A549 (cell line): ENCODE results near the gene ICE2. TPM values are rescaled to one million over a fixed set of nuclear protein-coding genes. Genes with fewer than 3 reads are reported as not detected.
A peak's percentile ranks its signal among the peaks of the same experiment; 100 is the strongest.

Source experiments
- ATAC-seq, 2 experiments: fragments of 200-7000 bp in 1 of 2; fragments of >200 bp in 1 of 2; cut with Nextera tagmentation in 1 of 2; cut with Tn5 transposase in 1 of 2; 3 replicates each; pipeline versions ENCODE4 v1.8.0 to v1.9.1; 2018 to 2020; ENCODE audit warnings: mild to moderate bottlenecking in 1 of 2, moderate library complexity in 1 of 2
- CTCF ChIA-PET: fragments of 300-600 bp; sonication (Branson Sonifier 250); formaldehyde crosslinking; extraction: SDS; loops from one replicate; lab custom pipeline; 2021; ENCODE audit warnings: antibody characterized with exemption, inconsistent platforms; lab: Yijun Ruan, JAX
- POLR2A ChIA-PET: fragments of 350-600 bp; formaldehyde crosslinking; extraction: SDS; loops from one replicate; lab custom pipeline; 2021; ENCODE audit warnings: antibody characterized with exemption, inconsistent platforms; lab: Yijun Ruan, JAX
- DNase-seq, 2 experiments: peaks; one replicate each; pipeline versions ENCODE4 v3.0.0 to v3.0.0-alpha.2; 2011 to 2016; ENCODE audit warnings: low read depth in 1 of 2, low spot score in 1 of 2
- FAIRE-seq: peaks from 2 replicates; lab custom pipeline; 2011; peaks lifted over from hg19 to GRCh38; lab: Jason Lieb, UNC
- H3K27ac ChIP-seq, 2 experiments: fragments of >200 bp; sonication (Bioruptor Twin); formaldehyde crosslinking; 3 replicates each; pipeline ENCODE4 v1.5.1; 2016 to 2017
- H3K4me1 ChIP-seq: fragments of >200 bp; sonication (Bioruptor Twin); formaldehyde crosslinking; 3 replicates; pipeline ENCODE4 v1.6.1; 2016
- H3K4me2 ChIP-seq: fragments of >200 bp; sonication (Bioruptor Twin); formaldehyde crosslinking; 3 replicates; pipeline ENCODE4 v1.6.1; 2016
- H3K4me3 ChIP-seq: fragments of >200 bp; sonication (Bioruptor Twin); formaldehyde crosslinking; 3 replicates; pipeline ENCODE4 v1.5.1; 2016
- H3K9me3 ChIP-seq: fragments of >200 bp; sonication (Bioruptor Twin); formaldehyde crosslinking; 3 replicates; pipeline ENCODE4 v1.6.1; 2016
- BCL3 ChIP-seq: fragments of >200 bp; sonication (Bioruptor Twin); formaldehyde crosslinking; IDR thresholded peaks from 3 replicates; pipeline ENCODE4 v1.6.1; 2016
- CBX8 ChIP-seq: fragments of 200-600 bp; sonication (generic); IDR thresholded peaks from 2 replicates; pipeline ENCODE4 v1.6.1; 2016
- CEBPB ChIP-seq, 2 experiments: fragments of >200 bp in 1 of 2; sonication (Bioruptor Twin) in 1 of 2; formaldehyde crosslinking in 1 of 2; IDR thresholded peaks; 2 replicates each; pipeline ENCODE4 v1.6.1; 2012 to 2016
- CHD2 ChIP-seq: fragments of 150-350 bp; IDR thresholded peaks from 2 replicates; pipeline ENCODE4 v1.6.1; 2014; ENCODE audit warnings: low read length; ENCODE audit not compliant: partially characterized antibody
- CTCF ChIP-seq: fragments of >200 bp; sonication (Bioruptor Twin); formaldehyde crosslinking; IDR thresholded peaks from 3 replicates; pipeline ENCODE4 v1.5.1; 2016
- ELK1 ChIP-seq: fragments of 150-350 bp; IDR thresholded peaks from 2 replicates; pipeline ENCODE4 v1.6.1; 2014; ENCODE audit warnings: low read depth, mild to moderate bottlenecking, low read length
- FOXS1 ChIP-seq: fragments of 250-450 bp; sonication (Bioruptor Pico); IDR thresholded peaks from 2 replicates; pipeline ENCODE4 v1.5.0; 2020; ENCODE audit warnings: mild to moderate bottlenecking, moderate library complexity
- GATA3 ChIP-seq: IDR thresholded peaks from 2 replicates; pipeline ENCODE4 v1.6.1; 2012; ENCODE audit warnings: borderline replicate concordance
- HDAC2 ChIP-seq: fragments of 200-600 bp; sonication (generic); IDR thresholded peaks from 2 replicates; pipeline ENCODE4 v1.6.1; 2016
- HEYL ChIP-seq: fragments of 250-450 bp; sonication (Bioruptor Pico); IDR thresholded peaks from 2 replicates; pipeline ENCODE4 v1.8.0; 2021; ENCODE audit warnings: mild to moderate bottlenecking, moderate library complexity
- HOXA7 ChIP-seq: fragments of 250-450 bp; sonication (Bioruptor Pico); IDR thresholded peaks from 2 replicates; pipeline ENCODE4 v1.5.0; 2020; ENCODE audit warnings: mild to moderate bottlenecking, moderate library complexity
- JUN ChIP-seq, 2 experiments: fragments of >200 bp; sonication (Bioruptor Twin); formaldehyde crosslinking; IDR thresholded peaks; 2 replicates in 1 of 2; 3 replicates in 1 of 2; pipeline ENCODE4 v1.6.1; 2016 to 2017
- KDM5A ChIP-seq: fragments of 200-600 bp; sonication (generic); IDR thresholded peaks from 2 replicates; pipeline ENCODE4 v1.6.1; 2016; ENCODE audit warnings: antibody characterized with exemption, mild to moderate bottlenecking
- MAFK ChIP-seq: fragments of 450-650 bp; IDR thresholded peaks from 2 replicates; pipeline ENCODE4 v1.6.1; 2014; ENCODE audit not compliant: partially characterized antibody
- MAZ ChIP-seq: fragments of 150-350 bp; IDR thresholded peaks from 2 replicates; pipeline ENCODE4 v1.6.1; 2014; ENCODE audit warnings: antibody characterized with exemption, low read depth, low read length, borderline replicate concordance
- MYC ChIP-seq: IDR thresholded peaks from 2 replicates; pipeline ENCODE4 v1.6.1; 2012; ENCODE audit warnings: mild to moderate bottlenecking, inconsistent platforms, low read length, improper control_type of control experiment, borderline replicate concordance
- NFE2L2 ChIP-seq: fragments of 150-350 bp; conservative IDR thresholded peaks from 2 replicates; pipeline ENCODE4 v1.6.1; 2014; ENCODE audit warnings: low read length
- NPAS2 ChIP-seq: fragments of 250-450 bp; sonication (Bioruptor Pico); IDR thresholded peaks from 2 replicates; pipeline ENCODE4 v1.8.0; 2022; ENCODE audit warnings: mild to moderate bottlenecking, moderate library complexity, borderline replicate concordance
- RAD21 ChIP-seq, 2 experiments: fragments of >200 bp in 1 of 2; sonication (Bioruptor Twin) in 1 of 2; formaldehyde crosslinking in 1 of 2; IDR thresholded peaks in 1 of 2; conservative IDR thresholded peaks in 1 of 2; 2 replicates in 1 of 2; 3 replicates in 1 of 2; pipeline ENCODE4 v1.6.1; 2012 to 2018; ENCODE audit warnings: inconsistent platforms in 1 of 2
- RARB ChIP-seq: fragments of 250-450 bp; sonication (Bioruptor Pico); IDR thresholded peaks from 2 replicates; pipeline ENCODE4 v1.8.0; 2021; ENCODE audit warnings: mild to moderate bottlenecking, moderate library complexity
- SMC3 ChIP-seq: fragments of >200 bp; sonication (Bioruptor Twin); formaldehyde crosslinking; IDR thresholded peaks from 3 replicates; pipeline ENCODE4 v1.6.1; 2018; ENCODE audit warnings: inconsistent platforms
- TFCP2L1 ChIP-seq: fragments of 250-450 bp; sonication (Bioruptor Pico); IDR thresholded peaks from 2 replicates; pipeline ENCODE4 v1.5.0; 2021; ENCODE audit warnings: mild to moderate bottlenecking
- USF2 ChIP-seq: fragments of 450-650 bp; IDR thresholded peaks from 2 replicates; pipeline ENCODE4 v1.6.1; 2014; ENCODE audit warnings: antibody characterized with exemption
- ZNF302 ChIP-seq: fragments of 250-450 bp; sonication (Bioruptor Pico); IDR thresholded peaks from 2 replicates; pipeline ENCODE4 v1.9.0; 2021; ENCODE audit warnings: inconsistent platforms, mild to moderate bottlenecking, moderate library complexity
- WGBS: methylation state at CpG from one replicate; pipeline ENCODE4 v1.1.6; 2017; ENCODE audit errors: missing lambda C conversion rate; 5-methylcytosine and 5-hydroxymethylcytosine counted together
- polyA plus RNA-seq, 4 experiments: library from polyadenylated mRNA; depleted of rRNA in 3 of 4; stranded (reverse); fragments of >200 nt; fragmentation: RNase III in 1 of 4; extraction: RNeasy Plus Mini Kit Qiagen cat#74134 plus additional on column Dnase treatment in 1 of 4; gene quantifications; 2 replicates in 3 of 4; 3 replicates in 1 of 4; pipeline ENCODE4 v1.2.3, GENCODE V29; 2011 to 2017

ICE2 gene
- polyA plus RNA-seq, 2 of the 4 experiments (the other 2 are of a cell fraction): 43.1 to 87.6 TPM

GRCh38 chr15:60379525-60380274, 99.2 kb downstream of the ICE2 start (continued):
- TF ChIP-seq TFCP2L1 (peak; percentile 78; the same call in 1 of the 2 replicates), USF2 (no peak), HEYL (CRISPR knock-in tag) (peak; percentile 14; the same call in 1 of the 2 replicates), ELK1 (no peak), CEBPB (IDR thresholded peaks at IDR 0.05) (peak; percentile 99 to 100), MAFK (peak; percentile 54), NFE2L2 (no peak), HOXA7 (CRISPR knock-in tag) (peak; percentile 94; the same call in 1 of the 2 replicates), NPAS2 (CRISPR knock-in tag) (no peak), GATA3 (peak; percentile 92), CBX8 (no peak), JUN (IDR thresholded peaks at IDR 0.05) (peak; percentile 97 to 98), RAD21 (conservative IDR thresholded peaks at IDR 0.05 in 1 of 2, IDR thresholded peaks at IDR 0.05 in 1 of 2) (no peak; a peak in 4 of 5 replicates), MYC (peak; percentile 57; the same call in 1 of the 2 replicates), SMC3 (peak; percentile 47; the same call in 2 of the 3 replicates)

GRCh38 chr15:60379185-60379524, 99.8 kb downstream of the ICE2 start:
- POLR2A ChIA-PET: interaction anchor here (0.9 to 1.7 kb wide), 8 partner anchors 8 to 63 kb away, joined by 3 to 12 read pairs (median 5); partner anchors contain the start of gene ANXA2
- TF ChIP-seq HDAC2 (no peak), KDM5A (no peak), FOXS1 (CRISPR knock-in tag) (0 out of 2 replicates have a peak, but pooled peaks have one; percentile 3), CTCF (no peak), SMC3 (no peak), MAZ (no peak), CHD2 (no peak), NPAS2 (CRISPR knock-in tag) (no peak), RARB (no peak), BCL3 (no peak), ZNF302 (CRISPR knock-in tag) (0 out of 2 replicates have a peak, but pooled peaks have one; percentile 4), TFCP2L1 (no peak)
- Histone ChIP-seq H3K4me3 (peak overlapping the region; percentile 1; the same call in 1 of the 3 replicates), H3K4me1 (peaks cover 96% of the 10 kb centered on the region), H3K9me3 (no peaks in the 10 kb centered on the region), H3K27ac (peak overlapping the region; percentile 90), H3K4me2 (peak overlapping the region; percentile 94)
- CTCF ChIA-PET: interaction anchor here (1.0 to 11.8 kb wide), 3 partner anchors 20 to 66 kb away, joined by 3 to 174 read pairs (median 3); no protein-coding TSS in a partner anchor
- DNase-seq (no peak), FAIRE-seq (no peak), ATAC-seq (no peak)
- WGBS: 97% methylated on average over 1 of the region's 1 CpG
